ENCODE results near the gene HCN4.

The HCN4 gene

GRCh38 chr15:73389971-73390544 lies 21.3 kb upstream of the HCN4 start:
- H3K27me3 ChIP-seq = peaks cover 83% of the 10 kb centered on the region

GRCh38 chr15:73389539-73389938 lies 20.8 kb upstream of the HCN4 start:
- Histone ChIP-seq H3K4me3 (ENCODE audit: low read depth in 1 of 2, low read length in 1 of 2) (no peak overlapping the region), H3K4me1 (ENCODE audit: control insufficient read depth in 1 of 2, insufficient read depth in 1 of 2, low read depth in 1 of 2, low read length in 1 of 2) (no peaks in the 10 kb centered on the region), H3K27me3 (peaks cover 81% of the 10 kb centered on the region), H3K27ac (no peak overlapping the region), H3K9me3 (no peaks in the 10 kb centered on the region), H3K36me3 (no peaks in the 10 kb centered on the region)
- TF ChIP-seq, protein P1, sequence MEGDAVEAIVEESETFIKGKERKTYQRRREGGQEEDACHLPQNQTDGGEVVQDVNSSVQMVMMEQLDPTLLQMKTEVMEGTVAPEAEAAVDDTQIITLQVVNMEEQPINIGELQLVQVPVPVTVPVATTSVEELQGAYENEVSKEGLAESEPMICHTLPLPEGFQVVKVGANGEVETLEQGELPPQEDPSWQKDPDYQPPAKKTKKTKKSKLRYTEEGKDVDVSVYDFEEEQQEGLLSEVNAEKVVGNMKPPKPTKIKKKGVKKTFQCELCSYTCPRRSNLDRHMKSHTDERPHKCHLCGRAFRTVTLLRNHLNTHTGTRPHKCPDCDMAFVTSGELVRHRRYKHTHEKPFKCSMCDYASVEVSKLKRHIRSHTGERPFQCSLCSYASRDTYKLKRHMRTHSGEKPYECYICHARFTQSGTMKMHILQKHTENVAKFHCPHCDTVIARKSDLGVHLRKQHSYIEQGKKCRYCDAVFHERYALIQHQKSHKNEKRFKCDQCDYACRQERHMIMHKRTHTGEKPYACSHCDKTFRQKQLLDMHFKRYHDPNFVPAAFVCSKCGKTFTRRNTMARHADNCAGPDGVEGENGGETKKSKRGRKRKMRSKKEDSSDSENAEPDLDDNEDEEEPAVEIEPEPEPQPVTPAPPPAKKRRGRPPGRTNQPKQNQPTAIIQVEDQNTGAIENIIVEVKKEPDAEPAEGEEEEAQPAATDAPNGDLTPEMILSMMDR (IDR thresholded peaks at IDR 0.05) = no peak

More at GRCh38 chr15:73389971-73390544, 21.3 kb upstream of the HCN4 start:
- TF ChIP-seq, protein P1 (IDR thresholded peaks at IDR 0.05) = no peak
- Histone ChIP-seq H3K9me3 (no peaks in the 10 kb centered on the region), H3K36me3 (no peaks in the 10 kb centered on the region), H3K4me3 (ENCODE audit: low read depth in 1 of 2, low read length in 1 of 2) (no peak overlapping the region), H3K4me1 (ENCODE audit: control insufficient read depth in 1 of 2, insufficient read depth in 1 of 2, low read depth in 1 of 2, low read length in 1 of 2) (no peaks in the 10 kb centered on the region), H3K27ac (no peak overlapping the region)

GRCh38 chr15:73388256-73388781 lies 19.6 kb upstream of the HCN4 start:
- H3K4me3 ChIP-seq (ENCODE audit: low read depth in 1 of 2, low read length in 1 of 2) = no peak overlapping the region
- H3K36me3 ChIP-seq = no peaks in the 10 kb centered on the region
- no peaks in the 10 kb centered on the region for H3K4me1 ChIP-seq (ENCODE audit: control insufficient read depth in 1 of 2, insufficient read depth in 1 of 2, low read depth in 1 of 2, low read length in 1 of 2)
- no peak overlapping the region for H3K27ac ChIP-seq
- no peaks in the 10 kb centered on the region for H3K9me3 ChIP-seq
- TF ChIP-seq, protein P1 (IDR thresholded peaks at IDR 0.05) = no peak
- peaks cover 73% of the 10 kb centered on the region for H3K27me3 ChIP-seq

- Histone ChIP-seq H3K27me3 (peaks cover 67% of the 10 kb centered on the region), H3K27ac (no peak overlapping the region), H3K36me3 (no peaks in the 10 kb centered on the region), H3K4me1 (ENCODE audit: control insufficient read depth in 1 of 2, insufficient read depth in 1 of 2, low read depth in 1 of 2, low read length in 1 of 2) (no peaks in the 10 kb centered on the region), H3K4me3 (ENCODE audit: low read depth in 1 of 2, low read length in 1 of 2) (no peak overlapping the region), H3K9me3 (no peaks in the 10 kb centered on the region)
- TF ChIP-seq, protein P1 (IDR thresholded peaks at IDR 0.05) = no peak
Observed at GRCh38 chr15:73387507-73388255, 18.9 kb upstream of the HCN4 start.

DNA sequence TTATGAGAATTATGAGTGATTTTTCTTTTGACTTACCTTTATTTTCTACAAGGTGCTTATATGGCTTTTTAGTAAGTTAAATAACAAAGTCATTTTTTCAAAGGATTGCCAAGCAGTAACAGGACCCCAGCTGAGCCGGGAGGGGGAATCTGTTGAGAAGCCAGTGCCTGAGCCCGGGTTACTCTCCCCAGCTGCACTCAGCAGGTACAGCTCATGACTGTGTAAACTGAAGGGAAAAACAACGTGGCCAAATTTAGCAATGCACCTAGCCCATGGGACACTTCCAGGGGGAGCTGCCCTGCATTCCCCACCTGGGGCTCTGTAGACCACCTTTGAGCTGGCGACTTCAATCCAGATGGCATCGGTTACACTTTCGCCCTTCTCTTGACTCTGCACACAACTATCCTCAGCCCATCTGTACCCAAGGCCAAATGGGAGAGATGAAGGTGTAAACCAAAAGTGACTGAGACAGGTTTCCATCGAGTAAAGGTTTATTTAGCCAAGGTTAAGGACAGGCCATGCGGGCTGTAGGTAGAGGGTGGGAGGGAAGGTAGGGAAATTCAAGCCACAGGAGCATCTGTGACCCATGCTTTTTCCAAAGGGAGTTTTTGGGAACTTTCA lies 18.2 kb upstream of the HCN4 start:
- TF ChIP-seq, protein P1 (IDR thresholded peaks at IDR 0.05) = no peak

More for the DNA sequence above, 18.2 kb upstream of the HCN4 start:
- Histone ChIP-seq H3K9me3 (no peaks in the 10 kb centered on the region), H3K27me3 (peaks cover 67% of the 10 kb centered on the region), H3K36me3 (no peaks in the 10 kb centered on the region), H3K27ac (no peak overlapping the region), H3K4me3 (ENCODE audit: low read depth in 1 of 2, low read length in 1 of 2) (no peak overlapping the region), H3K4me1 (ENCODE audit: control insufficient read depth in 1 of 2, insufficient read depth in 1 of 2, low read depth in 1 of 2, low read length in 1 of 2) (no peaks in the 10 kb centered on the region)

All from neutrophil (primary cell).